Measurements from ENCODE around the gene ST6GALNAC1. TPM values are rescaled to one million over a fixed set of nuclear protein-coding genes. Genes with fewer than 3 reads are reported as not detected.

Gene ST6GALNAC1
- total RNA-seq, 1 donor from 2014 or later: not detected

DNA sequence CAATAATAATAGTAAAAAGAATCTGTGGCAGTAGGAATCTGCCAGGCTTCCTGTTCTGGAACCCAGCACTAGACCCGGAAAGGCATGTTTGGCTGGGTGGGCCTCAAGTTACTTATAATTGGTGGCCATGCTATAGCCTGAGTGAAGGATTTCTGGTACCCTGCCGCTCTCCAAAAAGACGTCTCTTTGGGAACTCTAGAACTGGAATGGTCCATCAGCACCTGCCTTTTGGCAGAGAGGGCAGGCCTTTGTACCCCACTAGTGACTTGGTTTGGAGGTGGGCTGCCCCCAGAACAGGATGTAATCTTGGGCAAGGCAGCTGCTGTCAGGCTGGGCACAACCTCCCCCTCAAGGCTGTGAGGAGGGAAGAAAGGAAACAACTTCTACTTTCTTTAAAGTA is 29.3 kb upstream of the ST6GALNAC1 start:
- Histone ChIP-seq H3K27me3 (ENCODE audit: control insufficient read depth, insufficient read depth, low read length) (no peaks in the 10 kb centered on the region), H3K36me3 (ENCODE audit: control insufficient read depth, insufficient read depth, low read length) (no peaks in the 10 kb centered on the region), H3K4me3 (ENCODE audit: low read depth, low read length) (no peak overlapping the region)
- no peak for DNase-seq (ENCODE audit: low read depth)
- TF ChIP-seq, protein P1, sequence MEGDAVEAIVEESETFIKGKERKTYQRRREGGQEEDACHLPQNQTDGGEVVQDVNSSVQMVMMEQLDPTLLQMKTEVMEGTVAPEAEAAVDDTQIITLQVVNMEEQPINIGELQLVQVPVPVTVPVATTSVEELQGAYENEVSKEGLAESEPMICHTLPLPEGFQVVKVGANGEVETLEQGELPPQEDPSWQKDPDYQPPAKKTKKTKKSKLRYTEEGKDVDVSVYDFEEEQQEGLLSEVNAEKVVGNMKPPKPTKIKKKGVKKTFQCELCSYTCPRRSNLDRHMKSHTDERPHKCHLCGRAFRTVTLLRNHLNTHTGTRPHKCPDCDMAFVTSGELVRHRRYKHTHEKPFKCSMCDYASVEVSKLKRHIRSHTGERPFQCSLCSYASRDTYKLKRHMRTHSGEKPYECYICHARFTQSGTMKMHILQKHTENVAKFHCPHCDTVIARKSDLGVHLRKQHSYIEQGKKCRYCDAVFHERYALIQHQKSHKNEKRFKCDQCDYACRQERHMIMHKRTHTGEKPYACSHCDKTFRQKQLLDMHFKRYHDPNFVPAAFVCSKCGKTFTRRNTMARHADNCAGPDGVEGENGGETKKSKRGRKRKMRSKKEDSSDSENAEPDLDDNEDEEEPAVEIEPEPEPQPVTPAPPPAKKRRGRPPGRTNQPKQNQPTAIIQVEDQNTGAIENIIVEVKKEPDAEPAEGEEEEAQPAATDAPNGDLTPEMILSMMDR (IDR thresholded peaks at IDR 0.05; ENCODE audit: insufficient read depth, low read length, poor library complexity, severe bottlenecking): no peak

- TF ChIP-seq, protein P1 (IDR thresholded peaks at IDR 0.05; ENCODE audit: insufficient read depth, low read length, poor library complexity, severe bottlenecking): no peak
- DNase-seq (ENCODE audit: low read depth): no peak
- H3K36me3 ChIP-seq (ENCODE audit: control insufficient read depth, insufficient read depth, low read length): no peaks in the 10 kb centered on the region
- peak overlapping the region; percentile 55 for H3K4me3 ChIP-seq (ENCODE audit: low read depth, low read length)
- H3K27me3 ChIP-seq (ENCODE audit: control insufficient read depth, insufficient read depth, low read length): no peaks in the 10 kb centered on the region
These were observed 28.8 kb upstream of the ST6GALNAC1 start for GRCh38 chr17:76672270-76672851.

- H3K27me3 ChIP-seq (ENCODE audit: control insufficient read depth, insufficient read depth, low read length): no peaks in the 10 kb centered on the region
- TF ChIP-seq, protein P1 (IDR thresholded peaks at IDR 0.05; ENCODE audit: insufficient read depth, low read length, poor library complexity, severe bottlenecking): no peak
- no peaks in the 10 kb centered on the region for H3K36me3 ChIP-seq (ENCODE audit: control insufficient read depth, insufficient read depth, low read length)
- H3K4me3 ChIP-seq (ENCODE audit: low read depth, low read length): peak overlapping the region; percentile 55
- no peak for DNase-seq (ENCODE audit: low read depth)
These were observed 28.3 kb upstream of the ST6GALNAC1 start for GRCh38 chr17:76671912-76672262.

DNA sequence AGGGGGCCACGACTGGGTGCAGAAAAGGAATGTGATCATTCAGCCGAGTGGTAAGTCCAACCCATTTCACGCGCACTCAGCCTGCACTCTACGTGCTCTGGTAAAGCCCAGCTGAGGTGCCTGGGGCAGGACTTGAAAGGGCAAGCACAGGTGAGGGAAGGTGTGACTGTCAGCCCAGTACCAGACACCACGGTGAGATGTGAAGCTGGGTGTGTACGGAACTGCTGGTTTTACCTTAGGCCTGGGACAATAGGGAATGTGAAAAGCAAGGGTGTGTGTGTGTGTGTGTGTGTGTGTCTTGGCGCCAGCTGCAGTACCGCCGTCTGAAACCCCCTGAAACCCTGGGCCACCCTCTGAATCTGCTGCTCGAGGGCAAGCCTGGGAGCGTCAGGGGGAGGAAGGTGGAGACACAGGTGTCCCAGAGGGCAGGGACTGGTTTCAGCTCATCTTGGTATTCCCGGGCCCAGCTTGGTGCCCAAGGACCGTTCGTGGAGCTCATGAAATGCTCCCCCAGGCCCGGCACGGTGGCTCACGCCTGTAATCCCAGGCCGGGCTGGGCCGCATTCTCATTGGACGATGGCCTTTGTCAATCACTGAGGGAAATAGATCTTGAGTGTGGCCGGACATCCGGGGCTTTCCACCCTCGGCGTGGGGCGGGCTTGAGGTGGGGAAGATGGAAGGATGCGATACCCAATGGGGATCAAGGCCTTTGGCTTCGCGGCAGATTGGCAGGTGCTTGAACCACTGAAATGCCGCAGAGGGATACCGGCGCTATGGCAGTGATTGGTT is 27.8 kb upstream of the ST6GALNAC1 start:
- Histone ChIP-seq H3K27me3 (ENCODE audit: control insufficient read depth, insufficient read depth, low read length) (no peaks in the 10 kb centered on the region), H3K4me3 (ENCODE audit: low read depth, low read length) (peak overlapping the region; percentile 26), H3K36me3 (ENCODE audit: control insufficient read depth, insufficient read depth, low read length) (no peaks in the 10 kb centered on the region)
- peak; percentile 97 for DNase-seq (ENCODE audit: low read depth)
- TF ChIP-seq, protein P1 (IDR thresholded peaks at IDR 0.05; ENCODE audit: insufficient read depth, low read length, poor library complexity, severe bottlenecking): no peak

- H3K4me3 ChIP-seq (ENCODE audit: low read depth, low read length): no peak overlapping the region
- no peaks in the 10 kb centered on the region for H3K36me3 ChIP-seq (ENCODE audit: control insufficient read depth, insufficient read depth, low read length)
- DNase-seq (ENCODE audit: low read depth): no peak
- TF ChIP-seq, protein P1 (IDR thresholded peaks at IDR 0.05; ENCODE audit: insufficient read depth, low read length, poor library complexity, severe bottlenecking): no peak
- no peaks in the 10 kb centered on the region for H3K27me3 ChIP-seq (ENCODE audit: control insufficient read depth, insufficient read depth, low read length)
These were observed 27.2 kb upstream of the ST6GALNAC1 start for GRCh38 chr17:76670718-76671122.
